HG02981 (cell line): ENCODE data around the gene CKAP5.
A peak's percentile ranks its signal among the peaks of the same experiment; 100 is the strongest.

Source experiments
- ATAC-seq: cut with Tn5 transposase; IDR thresholded peaks from one replicate; pipeline ENCODE4 v1.9.1; 2021; ENCODE audit warnings: mild to moderate bottlenecking, moderate library complexity; ENCODE audit not compliant: unreplicated experiment

Gene CKAP5

GRCh38 chr11:46701078-46701654 lies 144.9 kb downstream of the CKAP5 start:
- no peak for ATAC-seq

GRCh38 chr11:46700241-46701077 lies 145.6 kb downstream of the CKAP5 start, which contains the start of the genes ARHGAP1 and ZNF408:
Gene ARHGAP1 (minus strand): TSS chr11:46700619. CDS start chr11:46696107, 4,512 bp downstream.
Gene ZNF408 (plus strand): TSS chr11:46701031. CDS start chr11:46701048, 17 bp downstream.
- ATAC-seq = peak; percentile 86

DNA sequence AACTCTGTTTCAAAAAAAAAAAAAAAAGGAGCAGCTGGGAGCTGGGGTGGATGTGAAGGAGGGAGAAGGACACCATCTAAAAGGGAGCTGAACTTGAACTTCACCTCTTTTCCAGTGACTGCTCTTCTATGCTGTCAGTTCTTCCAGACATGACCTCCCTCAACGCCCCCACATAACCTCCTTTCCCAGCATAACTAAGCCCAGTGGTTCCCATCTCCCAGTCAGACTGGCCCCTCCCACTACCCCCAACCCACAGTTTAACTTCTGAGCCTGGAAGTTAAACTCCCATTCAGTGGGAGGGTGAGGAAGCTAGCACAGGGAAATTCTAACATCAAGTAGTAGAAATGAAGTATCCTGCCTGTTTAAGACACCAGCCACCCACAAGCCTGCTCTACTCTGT lies 147.5 kb downstream of the CKAP5 start:
- no peak for ATAC-seq

GRCh38 chr11:46697723-46698122 lies 148.4 kb downstream of the CKAP5 start:
- ATAC-seq = no peak

DNA sequence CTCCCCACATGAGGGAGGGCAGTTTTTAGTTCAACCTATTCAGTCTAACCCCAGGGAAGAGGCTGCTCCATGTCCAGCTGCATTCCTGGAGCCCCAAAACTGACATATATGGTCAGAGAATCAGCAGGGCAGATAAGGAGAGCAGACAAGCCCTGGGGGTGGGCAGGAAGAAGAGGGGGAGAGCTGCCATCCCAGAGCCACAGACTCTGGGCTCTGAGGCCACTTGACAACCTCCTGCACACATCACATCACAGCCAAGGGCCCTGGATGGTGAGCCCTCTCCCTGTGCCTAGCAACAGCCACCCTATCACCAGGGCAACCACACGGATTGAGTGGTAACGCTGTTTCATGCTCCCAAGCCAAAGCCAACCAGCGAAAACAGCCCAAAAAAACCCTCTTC lies 148.8 kb downstream of the CKAP5 start:
- no peak for ATAC-seq

GRCh38 chr11:46696212-46696558 lies 149.9 kb downstream of the CKAP5 start:
- ATAC-seq = no peak

- no peak for ATAC-seq
These were observed 150.5 kb downstream of the CKAP5 start for GRCh38 chr11:46695345-46696211.

DNA sequence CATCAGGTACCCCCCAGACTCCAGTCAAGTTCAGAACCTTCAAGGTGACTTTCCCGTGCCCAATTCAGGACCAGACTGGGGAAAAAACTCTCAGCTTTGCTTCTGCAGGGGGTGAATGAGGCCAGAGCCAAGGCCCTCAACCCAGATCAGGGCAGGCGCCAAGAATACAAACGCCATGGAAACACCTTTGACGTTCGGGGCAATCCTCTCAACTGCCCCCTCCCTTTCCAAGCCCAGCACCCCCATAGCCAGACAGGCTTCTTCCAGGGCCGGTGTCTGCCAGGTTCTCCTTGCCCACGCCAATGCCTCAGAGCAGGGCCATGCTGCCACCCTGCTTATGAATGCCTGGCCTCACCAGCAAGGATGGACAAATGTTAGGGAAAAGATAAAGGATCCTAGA lies 151.5 kb downstream of the CKAP5 start:
- no peak for ATAC-seq

GRCh38 chr11:46694072-46694471 lies 152.0 kb downstream of the CKAP5 start:
- ATAC-seq = no peak

DNA sequence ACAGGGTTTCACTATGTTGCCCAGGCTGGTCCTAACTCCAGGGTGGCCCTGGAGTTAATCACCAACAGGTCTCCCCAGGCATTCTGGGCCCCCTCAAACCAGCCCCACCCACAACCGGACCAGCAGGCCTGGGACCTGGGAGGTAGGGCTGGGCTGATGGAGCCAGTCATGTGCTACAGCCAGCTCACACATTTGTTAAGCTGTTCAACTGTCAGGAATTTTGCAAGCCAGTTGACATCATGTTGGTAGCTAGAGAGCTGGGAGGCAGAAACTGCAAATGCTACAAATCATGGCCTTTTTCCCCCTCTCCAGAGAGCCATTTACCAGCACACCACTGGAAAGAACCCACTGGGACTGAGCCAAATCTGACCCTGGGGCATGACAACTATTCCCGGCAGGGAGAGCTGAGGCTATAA lies 152.5 kb downstream of the CKAP5 start:
- ATAC-seq = no peak
